Calu3 (cell line): ENCODE measurements around the gene HSDL1. TPM values are rescaled to one million over a fixed set of nuclear protein-coding genes. Genes with fewer than 3 reads are reported as not detected.
A peak's percentile ranks its signal among the peaks of the same experiment; 100 is the strongest.

Experiments
- BruUV-seq: library from RNA; stranded (reverse); fragments of 400-500 nt; replicated peaks from 2 replicates; lab custom pipeline; 2021; lab: Mats Ljungman, UMichigan
- CTCF ChIA-PET: fragments of 300-600 bp; sonication (Branson Sonifier 250); formaldehyde crosslinking; loops from one replicate; lab custom pipeline; 2022; ENCODE audit warnings: antibody characterized with exemption; lab: Charles Lee
- DNase-seq: peaks from one replicate; pipeline ENCODE4 v3.0.0; 2022
- H3K27ac Mint-ChIP-seq: one replicate; pipeline ENCODE4 v1.8.0; 2022; ENCODE audit warnings: mixed read lengths; ENCODE audit not compliant: unreplicated experiment
- H3K27me3 Mint-ChIP-seq: one replicate; pipeline ENCODE4 v1.8.0; 2022; ENCODE audit warnings: mixed read lengths; ENCODE audit not compliant: unreplicated experiment
- H3K36me3 Mint-ChIP-seq: one replicate; pipeline ENCODE4 v1.8.0; 2022; ENCODE audit warnings: mild to moderate bottlenecking, moderate library complexity, mixed read lengths; ENCODE audit not compliant: insufficient read depth, unreplicated experiment
- H3K4me1 Mint-ChIP-seq: one replicate; pipeline ENCODE4 v1.8.0; 2022; ENCODE audit warnings: mild to moderate bottlenecking, low read depth, mixed read lengths; ENCODE audit not compliant: unreplicated experiment
- H3K4me3 Mint-ChIP-seq: one replicate; pipeline ENCODE4 v1.8.0; 2022; ENCODE audit warnings: mild to moderate bottlenecking, low read depth, moderate library complexity, mixed read lengths; ENCODE audit not compliant: unreplicated experiment
- H3K9me3 Mint-ChIP-seq: one replicate; pipeline ENCODE4 v1.8.0; 2022; ENCODE audit warnings: low read depth, mixed read lengths; ENCODE audit not compliant: unreplicated experiment
- CTCF ChIP-seq: fragments of 200-600 bp; IDR thresholded peaks from one replicate; pipeline ENCODE4 v1.8.0; 2022; ENCODE audit warnings: antibody characterized with exemption; ENCODE audit not compliant: unreplicated experiment
- intact Hi-C: fragments of 100-400 bp; cut with micrococcal nuclease; formaldehyde crosslinking; loops from one replicate; pipeline ENCODE4 v1.10.0; 2022; ENCODE audit not compliant: unreplicated experiment
- total RNA-seq: library from RNA; stranded (reverse); gene quantifications from 2 replicates; pipeline ENCODE4 v1.2.3, GENCODE V29; 2022

HSDL1 gene
- total RNA-seq, 1 experiment from 2014 or later, result 20.8 TPM

- Mint-ChIP-seq H3K27me3 (peaks cover 25% of the 10 kb centered on the region), H3K36me3 (peaks cover 13% of the 10 kb centered on the region), H3K4me3 (no peak within 1 kb of the TSS), H3K9me3 (no peaks in the 10 kb centered on the region), H3K27ac (no peak within 1 kb of the TSS), H3K4me1 (no peaks in the 10 kb centered on the region)
- no peak for TF ChIP-seq CTCF
- no peak for DNase-seq
- BruUV-seq, result no TSS peak
- CTCF ChIA-PET, result no interaction called here
- intact Hi-C loops, result no loop called here
Observed at GRCh38 chr16:84190731-84191388, 45.9 kb upstream of the HSDL1 start, which contains the start of gene ADAD2. TSS of gene ADAD2 (plus strand) at chr16:84191157. CDS start at chr16:84191231, 74 bp downstream.

- Mint-ChIP-seq H3K4me3 (peak within 1 kb of the TSS; percentile 99), H3K4me1 (peaks cover 9% of the 10 kb centered on the region), H3K36me3 (peaks cover 26% of the 10 kb centered on the region), H3K27me3 (no peaks in the 10 kb centered on the region), H3K27ac (peak within 1 kb of the TSS; percentile 95), H3K9me3 (no peaks in the 10 kb centered on the region)
- intact Hi-C loops, result no loop called here
- CTCF ChIA-PET, result interaction anchor here (0.6 to 1.7 kb wide), 18 partner anchors 10 to 233 kb away, joined by 3 to 18 read pairs (median 6); partner anchors contain the start of genes DNAAF1, HSDL1 and MBTPS1
- TF ChIP-seq CTCF, result peak; percentile 94
- DNase-seq, result peak; percentile 95
- no TSS peak for BruUV-seq
Observed at GRCh38 chr16:84186685-84187437, 41.9 kb upstream of the HSDL1 start, which contains the start of gene TAF1C. TSS of gene TAF1C (minus strand) at chr16:84187057. CDS start at chr16:84184988, 2,069 bp downstream.

GRCh38 chr16:84184775-84185174 lies 39.8 kb upstream of the HSDL1 start:
- no TSS peak for BruUV-seq
- peak overlapping the region; percentile 99 for H3K4me3 Mint-ChIP-seq
- H3K4me1 Mint-ChIP-seq, result peaks cover 9% of the 10 kb centered on the region
- no peak for TF ChIP-seq CTCF
- peaks cover 38% of the 10 kb centered on the region for H3K36me3 Mint-ChIP-seq
- H3K27ac Mint-ChIP-seq, result no peak overlapping the region
- intact Hi-C loops, result no loop called here
- CTCF ChIA-PET, result no interaction called here
- H3K9me3 Mint-ChIP-seq, result no peaks in the 10 kb centered on the region
- H3K27me3 Mint-ChIP-seq, result no peaks in the 10 kb centered on the region
- no peak for DNase-seq

GRCh38 chr16:84183911-84184591 lies 39.1 kb upstream of the HSDL1 start:
- no TSS peak for BruUV-seq
- H3K9me3 Mint-ChIP-seq, result no peaks in the 10 kb centered on the region
- intact Hi-C loops, result no loop called here
- DNase-seq, result no peak
- H3K4me1 Mint-ChIP-seq, result peaks cover 9% of the 10 kb centered on the region
- CTCF ChIA-PET, result no interaction called here
- H3K27me3 Mint-ChIP-seq, result no peaks in the 10 kb centered on the region
- TF ChIP-seq CTCF, result no peak
- no peak overlapping the region for H3K4me3 Mint-ChIP-seq
- no peak overlapping the region for H3K27ac Mint-ChIP-seq
- H3K36me3 Mint-ChIP-seq, result peaks cover 38% of the 10 kb centered on the region
